COLO668 (cell line): ENCODE results near the gene PUS1.
"Not testable (repeated sequence)": the region's sequence is repeated elsewhere in the genome, so short reads cannot be mapped to it uniquely, and the experiment has no call there.

ENCODE experiments used
- DNase-seq: peaks from one replicate; lab custom pipeline; 2025; ENCODE audit not compliant: unreplicated experiment; lab: John Stamatoyannopoulos, UW

PUS1 gene

GRCh38 chr12:131959641-131960589, 30.8 kb downstream of the PUS1 start:
- no peak for DNase-seq

GRCh38 chr12:131960590-131961325, 31.7 kb downstream of the PUS1 start:
- DNase-seq, result not testable (repeated sequence)

- DNase-seq, result not testable (repeated sequence)
These were observed 32.3 kb downstream of the PUS1 start for GRCh38 chr12:131961328-131961727.

GRCh38 chr12:131962069-131962468, 33.0 kb downstream of the PUS1 start:
- DNase-seq, result no peak

- DNase-seq, result no peak
These were observed 34.3 kb downstream of the PUS1 start for GRCh38 chr12:131963381-131963780.

- no peak for DNase-seq
These were observed 36.0 kb downstream of the PUS1 start for GRCh38 chr12:131965073-131965472.

- no peak for DNase-seq
These were observed 42.1 kb downstream of the PUS1 start for GRCh38 chr12:131971226-131971625.

GRCh38 chr12:131975228-131975627, 46.2 kb downstream of the PUS1 start:
- no peak for DNase-seq

- no peak for DNase-seq
These were observed 50.5 kb downstream of the PUS1 start for GRCh38 chr12:131979606-131980005.

GRCh38 chr12:131980263-131980662, 51.2 kb downstream of the PUS1 start:
- DNase-seq, result no peak

GRCh38 chr12:131981388-131981787, 52.3 kb downstream of the PUS1 start:
- no peak for DNase-seq

- DNase-seq, result no peak
These were observed 53.0 kb downstream of the PUS1 start for GRCh38 chr12:131982041-131982440.

- DNase-seq, result no peak
These were observed 54.0 kb downstream of the PUS1 start for GRCh38 chr12:131983026-131983425.

GRCh38 chr12:131983554-131983953, 54.5 kb downstream of the PUS1 start:
- DNase-seq, result no peak

GRCh38 chr12:131984334-131984733, 55.3 kb downstream of the PUS1 start:
- DNase-seq, result no peak

GRCh38 chr12:131985510-131985875, 56.4 kb downstream of the PUS1 start:
- not testable (repeated sequence) for DNase-seq

- DNase-seq, result no peak
These were observed 57.3 kb downstream of the PUS1 start for GRCh38 chr12:131986361-131986760.

- DNase-seq, result no peak
These were observed 57.8 kb downstream of the PUS1 start for GRCh38 chr12:131986910-131987309.

- DNase-seq, result no peak
These were observed 58.5 kb downstream of the PUS1 start for GRCh38 chr12:131987552-131987951.

- no peak for DNase-seq
These were observed 59.1 kb downstream of the PUS1 start for GRCh38 chr12:131988054-131988796.

- DNase-seq, result no peak
These were observed 59.9 kb downstream of the PUS1 start for GRCh38 chr12:131989021-131989420.
